RPMI8226 (cell line): ENCODE measurements around the gene SLC25A53.

Experiments
- DNase-seq: peaks from one replicate; pipeline ENCODE4 v3.0.0-alpha.2; 2015

SLC25A53 gene

GRCh38 chrX:104156630-104157529 lies at the start of gene SLC25A53:
Gene SLC25A53, minus strand, starts transcription at chrX:104157009. Its CDS starts 51,752 bp downstream, at chrX:104105257.
- peak; percentile 85 for DNase-seq

- DNase-seq, result no peak
Observed at GRCh38 chrX:104205548-104205947, 48.7 kb upstream of the SLC25A53 start.

GRCh38 chrX:104195489-104196084 lies 38.8 kb upstream of the SLC25A53 start:
- peak; percentile 49 for DNase-seq

- no peak for DNase-seq
Observed at GRCh38 chrX:104195013-104195412, 38.2 kb upstream of the SLC25A53 start.

GRCh38 chrX:104193485-104193884 lies 36.7 kb upstream of the SLC25A53 start:
- no peak for DNase-seq

GRCh38 chrX:104189837-104190236 lies 33.0 kb upstream of the SLC25A53 start:
- no peak for DNase-seq

GRCh38 chrX:104187931-104188330 lies 31.1 kb upstream of the SLC25A53 start:
- DNase-seq, result no peak

- no peak for DNase-seq
Observed at GRCh38 chrX:104183685-104184084, 26.9 kb upstream of the SLC25A53 start.

GRCh38 chrX:104173841-104174240 lies 17.0 kb upstream of the SLC25A53 start:
- DNase-seq, result no peak

- no peak for DNase-seq
Observed at GRCh38 chrX:104172788-104173187, 16.0 kb upstream of the SLC25A53 start.

GRCh38 chrX:104172121-104172520 lies 15.3 kb upstream of the SLC25A53 start:
- DNase-seq, result no peak

- no peak for DNase-seq
Observed at GRCh38 chrX:104168127-104168526, 11.3 kb upstream of the SLC25A53 start.

- no peak for DNase-seq
Observed at GRCh38 chrX:104166735-104167436, 10.1 kb upstream of the SLC25A53 start.

GRCh38 chrX:104165894-104166734 lies 9.3 kb upstream of the SLC25A53 start, which contains the start of gene FAM199X:
Gene FAM199X, plus strand, starts transcription at chrX:104166453. Its CDS starts 333 bp downstream, at chrX:104166786.
- DNase-seq, result peak; percentile 90

GRCh38 chrX:104151037-104151436 lies 5.8 kb downstream of the SLC25A53 start:
- DNase-seq, result no peak

- no peak for DNase-seq
Observed at GRCh38 chrX:104141087-104141760, 15.6 kb downstream of the SLC25A53 start.

- no peak for DNase-seq
Observed at GRCh38 chrX:104137496-104137895, 19.3 kb downstream of the SLC25A53 start.

GRCh38 chrX:104136241-104137019 lies 20.4 kb downstream of the SLC25A53 start:
- peak; percentile 64 for DNase-seq

- DNase-seq, result no peak
Observed at GRCh38 chrX:104135677-104136076, 21.1 kb downstream of the SLC25A53 start.

- DNase-seq, result no peak
Observed at GRCh38 chrX:104134583-104135261, 22.1 kb downstream of the SLC25A53 start.
